ENCODE data around the gene CPN2. TPM values are rescaled to one million over a fixed set of nuclear protein-coding genes. Genes with fewer than 3 reads are reported as not detected.
A peak's percentile ranks its signal among the peaks of the same experiment; 100 is the strongest.

Gene CPN2
- polyA plus RNA-seq, 4 donors: 2.0 TPM; not detected in 3

DNA sequence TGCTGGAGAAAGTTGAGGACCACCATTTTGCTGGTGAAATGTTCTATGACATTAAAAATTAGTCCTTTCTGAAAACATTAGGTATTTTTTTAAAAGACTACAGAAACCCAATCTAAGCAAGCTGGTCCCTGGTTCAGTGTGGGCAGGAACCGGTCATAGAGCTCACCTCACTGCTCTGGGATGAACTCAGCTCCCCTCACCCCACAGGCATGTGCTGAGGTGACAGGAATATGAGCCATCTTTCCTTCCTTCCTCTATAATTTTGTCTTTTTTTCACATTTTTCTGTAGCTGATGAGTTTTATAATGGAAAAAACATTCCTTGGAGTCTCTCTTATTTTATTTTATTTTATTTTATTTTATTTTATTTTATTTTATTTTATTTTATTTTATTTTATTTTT is 26.6 kb upstream of the CPN2 start:
- H3K4me1 ChIP-seq (ENCODE audit: control insufficient read depth in 3 of 3, insufficient read depth in 2 of 3, low read depth in 1 of 3, low read length in 2 of 3): no peaks in the 10 kb centered on the region
- no peaks in the 10 kb centered on the region for H3K36me3 ChIP-seq (ENCODE audit: control insufficient read depth in 3 of 3, insufficient read depth in 2 of 3, low read depth in 1 of 3, low read length in 3 of 3)
- WGBS, 3 donors: 91 to 96% (median 92%) methylated on average over 1 of the region's 1 CpG
- H3K27me3 ChIP-seq (ENCODE audit: control insufficient read depth in 3 of 3, insufficient read depth in 3 of 3, low read length in 3 of 3): peaks cover 0 to 12% (median 0%) of the 10 kb centered on the region in 3 donors
- FAIRE-seq (no peak), DNase-seq (no peak)
- H3K9me3 ChIP-seq (ENCODE audit: control insufficient read depth in 2 of 2, insufficient read depth in 1 of 2, low read depth in 1 of 2, low read length in 1 of 2): no peaks in the 10 kb centered on the region
- H3K27ac ChIP-seq (ENCODE audit: low read depth in 1 of 3, low read length in 2 of 3): no peak overlapping the region
- H3K4me3 ChIP-seq (ENCODE audit: low read depth in 1 of 3, low read length in 3 of 3): no peak overlapping the region

DNA sequence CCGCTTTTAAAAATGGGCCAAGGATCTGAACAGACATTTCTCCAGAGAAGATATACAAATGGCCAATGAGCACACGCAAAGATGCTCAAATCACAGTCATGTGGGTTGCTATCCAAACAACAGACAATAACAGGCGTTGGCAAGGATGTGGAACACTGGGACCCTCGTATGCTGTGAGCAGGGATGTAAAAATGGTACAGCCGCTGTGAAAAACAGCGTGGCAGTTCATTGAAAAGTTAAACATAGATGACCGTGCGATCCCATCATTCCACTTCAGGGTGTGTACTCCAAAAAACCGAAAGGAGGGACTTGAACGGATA is 25.1 kb upstream of the CPN2 start:
- DNase-seq (no peak), FAIRE-seq (no peak)
- Histone ChIP-seq H3K9me3 (ENCODE audit: control insufficient read depth in 2 of 2, insufficient read depth in 1 of 2, low read depth in 1 of 2, low read length in 1 of 2) (no peaks in the 10 kb centered on the region), H3K4me1 (ENCODE audit: control insufficient read depth in 3 of 3, insufficient read depth in 2 of 3, low read depth in 1 of 3, low read length in 2 of 3) (no peaks in the 10 kb centered on the region), H3K36me3 (ENCODE audit: control insufficient read depth in 3 of 3, insufficient read depth in 2 of 3, low read depth in 1 of 3, low read length in 3 of 3) (no peaks in the 10 kb centered on the region), H3K4me3 (ENCODE audit: low read depth in 1 of 3, low read length in 3 of 3) (no peak overlapping the region), H3K27me3 (ENCODE audit: control insufficient read depth in 3 of 3, insufficient read depth in 3 of 3, low read length in 3 of 3) (peaks cover 0 to 9% (median 0%) of the 10 kb centered on the region in 3 donors), H3K27ac (ENCODE audit: low read depth in 1 of 3, low read length in 2 of 3) (no peak overlapping the region)
- WGBS, 3 donors: 80 to 88% (median 82%) methylated on average over 10 of the region's 10 CpGs

- Histone ChIP-seq H3K4me1 (ENCODE audit: control insufficient read depth in 3 of 3, insufficient read depth in 2 of 3, low read depth in 1 of 3, low read length in 2 of 3) (no peaks in the 10 kb centered on the region), H3K27ac (ENCODE audit: low read depth in 1 of 3, low read length in 2 of 3) (no peak overlapping the region), H3K27me3 (ENCODE audit: control insufficient read depth in 3 of 3, insufficient read depth in 3 of 3, low read length in 3 of 3) (peaks cover 0 to 10% (median 0%) of the 10 kb centered on the region in 3 donors), H3K9me3 (ENCODE audit: control insufficient read depth in 2 of 2, insufficient read depth in 1 of 2, low read depth in 1 of 2, low read length in 1 of 2) (no peaks in the 10 kb centered on the region), H3K4me3 (ENCODE audit: low read depth in 1 of 3, low read length in 3 of 3) (no peak overlapping the region), H3K36me3 (ENCODE audit: control insufficient read depth in 3 of 3, insufficient read depth in 2 of 3, low read depth in 1 of 3, low read length in 3 of 3) (no peaks in the 10 kb centered on the region)
- DNase-seq: peak in 1 of 2 donors; percentile 33
- no peak for FAIRE-seq
- WGBS, 3 donors: 47 to 55% (median 49%) methylated on average over 15 of the region's 15 CpGs
These were observed 24.5 kb upstream of the CPN2 start for GRCh38 chr3:194375473-194376240.

- FAIRE-seq: no peak
- Histone ChIP-seq H3K27me3 (ENCODE audit: control insufficient read depth in 3 of 3, insufficient read depth in 3 of 3, low read length in 3 of 3) (peaks cover 0 to 16% (median 0%) of the 10 kb centered on the region in 3 donors), H3K27ac (ENCODE audit: low read depth in 1 of 3, low read length in 2 of 3) (no peak overlapping the region), H3K36me3 (ENCODE audit: control insufficient read depth in 3 of 3, insufficient read depth in 2 of 3, low read depth in 1 of 3, low read length in 3 of 3) (no peaks in the 10 kb centered on the region), H3K4me3 (ENCODE audit: low read depth in 1 of 3, low read length in 3 of 3) (no peak overlapping the region), H3K4me1 (ENCODE audit: control insufficient read depth in 3 of 3, insufficient read depth in 2 of 3, low read depth in 1 of 3, low read length in 2 of 3) (no peaks in the 10 kb centered on the region), H3K9me3 (ENCODE audit: control insufficient read depth in 2 of 2, insufficient read depth in 1 of 2, low read depth in 1 of 2, low read length in 1 of 2) (no peaks in the 10 kb centered on the region)
- 84 to 87% (median 85%) methylated on average over 10 of the region's 10 CpGs for WGBS, 3 donors
- no peak for DNase-seq
These were observed 23.8 kb upstream of the CPN2 start for GRCh38 chr3:194374935-194375334.

DNA sequence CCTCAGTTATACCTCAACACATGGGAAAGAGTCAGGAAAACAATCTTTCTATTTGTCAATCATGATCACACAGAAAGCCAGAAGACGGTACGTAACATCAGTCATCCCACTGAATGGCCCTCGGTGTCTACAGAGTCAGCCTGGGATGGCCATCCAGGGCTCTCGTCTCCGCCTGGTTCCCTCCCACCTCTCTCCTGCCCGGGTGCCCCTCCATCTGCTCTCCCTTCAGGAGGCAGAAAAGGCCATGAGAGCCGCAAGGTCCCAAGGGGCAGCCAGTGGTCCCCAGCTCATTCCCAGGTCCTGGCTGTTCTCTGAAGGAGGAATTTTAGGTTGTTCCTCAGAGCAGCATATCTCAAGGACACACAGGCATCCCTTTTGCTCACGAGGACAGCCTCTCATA is 22.8 kb upstream of the CPN2 start:
- Histone ChIP-seq H3K9me3 (ENCODE audit: control insufficient read depth in 2 of 2, insufficient read depth in 1 of 2, low read depth in 1 of 2, low read length in 1 of 2) (no peaks in the 10 kb centered on the region), H3K36me3 (ENCODE audit: control insufficient read depth in 3 of 3, insufficient read depth in 2 of 3, low read depth in 1 of 3, low read length in 3 of 3) (no peaks in the 10 kb centered on the region), H3K27me3 (ENCODE audit: control insufficient read depth in 3 of 3, insufficient read depth in 3 of 3, low read length in 3 of 3) (peaks cover 0 to 27% (median 2%) of the 10 kb centered on the region in 3 donors), H3K4me3 (ENCODE audit: low read depth in 1 of 3, low read length in 3 of 3) (no peak overlapping the region), H3K27ac (ENCODE audit: low read depth in 1 of 3, low read length in 2 of 3) (no peak overlapping the region), H3K4me1 (ENCODE audit: control insufficient read depth in 3 of 3, insufficient read depth in 2 of 3, low read depth in 1 of 3, low read length in 2 of 3) (no peaks in the 10 kb centered on the region)
- 70 to 75% (median 74%) methylated on average over 8 of the region's 8 CpGs for WGBS, 3 donors
- DNase-seq (no peak), FAIRE-seq (no peak)

GRCh38 chr3:194373028-194373427 is 21.9 kb upstream of the CPN2 start:
- no peak for DNase-seq
- Histone ChIP-seq H3K4me1 (ENCODE audit: control insufficient read depth in 3 of 3, insufficient read depth in 2 of 3, low read depth in 1 of 3, low read length in 2 of 3) (no peaks in the 10 kb centered on the region), H3K27ac (ENCODE audit: low read depth in 1 of 3, low read length in 2 of 3) (no peak overlapping the region), H3K9me3 (ENCODE audit: control insufficient read depth in 2 of 2, insufficient read depth in 1 of 2, low read depth in 1 of 2, low read length in 1 of 2) (no peaks in the 10 kb centered on the region), H3K36me3 (ENCODE audit: control insufficient read depth in 3 of 3, insufficient read depth in 2 of 3, low read depth in 1 of 3, low read length in 3 of 3) (no peaks in the 10 kb centered on the region), H3K27me3 (ENCODE audit: control insufficient read depth in 3 of 3, insufficient read depth in 3 of 3, low read length in 3 of 3) (peaks cover 0 to 34% (median 2%) of the 10 kb centered on the region in 3 donors), H3K4me3 (ENCODE audit: low read depth in 1 of 3, low read length in 3 of 3) (no peak overlapping the region)
- 87 to 93% (median 93%) methylated on average over 14 of the region's 14 CpGs for WGBS, 3 donors
- no peak for FAIRE-seq

DNA sequence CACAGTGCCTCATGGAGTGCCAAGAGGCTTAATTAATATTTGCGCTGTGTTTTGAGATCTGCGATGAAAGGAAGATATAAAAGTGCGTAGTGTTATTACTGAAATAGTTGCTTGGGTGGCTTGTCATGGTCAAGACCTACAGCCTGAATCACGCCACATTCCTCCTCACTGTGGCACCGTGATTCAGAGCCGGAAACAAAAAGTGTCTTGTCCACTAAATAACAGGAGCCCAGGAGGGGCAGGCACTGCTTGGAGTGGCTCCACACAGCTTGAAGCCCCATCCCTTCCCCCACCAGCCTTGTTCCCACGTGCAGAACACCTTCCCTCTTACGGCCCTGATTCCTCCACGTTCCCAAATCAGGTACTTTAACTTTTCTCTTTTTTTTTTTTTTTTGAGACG is 19.6 kb upstream of the CPN2 start:
- Histone ChIP-seq H3K4me3 (ENCODE audit: low read depth in 1 of 3, low read length in 3 of 3) (no peak overlapping the region), H3K27me3 (ENCODE audit: control insufficient read depth in 3 of 3, insufficient read depth in 3 of 3, low read length in 3 of 3) (peaks cover 0 to 25% (median 2%) of the 10 kb centered on the region in 3 donors), H3K4me1 (ENCODE audit: control insufficient read depth in 3 of 3, insufficient read depth in 2 of 3, low read depth in 1 of 3, low read length in 2 of 3) (no peaks in the 10 kb centered on the region), H3K36me3 (ENCODE audit: control insufficient read depth in 3 of 3, insufficient read depth in 2 of 3, low read depth in 1 of 3, low read length in 3 of 3) (no peaks in the 10 kb centered on the region), H3K9me3 (ENCODE audit: control insufficient read depth in 2 of 2, insufficient read depth in 1 of 2, low read depth in 1 of 2, low read length in 1 of 2) (no peaks in the 10 kb centered on the region), H3K27ac (ENCODE audit: low read depth in 1 of 3, low read length in 2 of 3) (no peak overlapping the region)
- 81 to 90% (median 83%) methylated on average over 9 to 10 of the region's 10 CpGs for whole genome bisulfite sequencing, 3 donors
- DNase-seq: no peak
- FAIRE-seq: no peak

- Histone ChIP-seq H3K27ac (ENCODE audit: low read depth in 1 of 3, low read length in 2 of 3) (no peak within 1 kb of the TSS), H3K4me3 (ENCODE audit: low read depth in 1 of 3, low read length in 3 of 3) (no peak within 1 kb of the TSS), H3K9me3 (ENCODE audit: control insufficient read depth in 2 of 2, insufficient read depth in 1 of 2, low read depth in 1 of 2, low read length in 1 of 2) (no peaks in the 10 kb centered on the region), H3K4me1 (ENCODE audit: control insufficient read depth in 3 of 3, insufficient read depth in 2 of 3, low read depth in 1 of 3, low read length in 2 of 3) (peaks cover 0 to 3% (median 0%) of the 10 kb centered on the region in 3 donors), H3K36me3 (ENCODE audit: control insufficient read depth in 3 of 3, insufficient read depth in 2 of 3, low read depth in 1 of 3, low read length in 3 of 3) (no peaks in the 10 kb centered on the region), H3K27me3 (ENCODE audit: control insufficient read depth in 3 of 3, insufficient read depth in 3 of 3, low read length in 3 of 3) (peaks cover 0 to 25% (median 2%) of the 10 kb centered on the region in 3 donors)
- 12 to 25% (median 17%) methylated on average over 21 of the region's 21 CpGs for WGBS, 3 donors
- DNase-seq (peak in 1 of 2 donors; percentile 14), FAIRE-seq (no peak)
These were observed 18.6 kb upstream of the CPN2 start, which contains the start of gene LRRC15 for GRCh38 chr3:194369522-194370279. Gene LRRC15 (minus strand): TSS chr3:194369743. CDS start chr3:194361043, 8,700 bp downstream.
